GM12878 (cell line): ENCODE results near the gene OPN1LW. TPM values are rescaled to one million over a fixed set of nuclear protein-coding genes. Genes with fewer than 3 reads are reported as not detected.

ENCODE experiments used
- ATAC-seq: fragments of 200-7000 bp; cut with Tn5 transposase; 3 replicates; pipeline ENCODE4 v1.9.1; 2020; ENCODE audit warnings: mild to moderate bottlenecking, moderate library complexity
- BruUV-seq: library from RNA; stranded (reverse); fragments of 400-500 nt; replicated peaks from 2 replicates; lab custom pipeline; 2021; lab: Mats Ljungman, UMichigan
- CTCF ChIA-PET: fragments of 300-600 bp; sonication (Branson Sonifier 250); formaldehyde crosslinking; extraction: SDS; loops from one replicate; lab custom pipeline; 2021; ENCODE audit warnings: inconsistent platforms; lab: Yijun Ruan, JAX
- POLR2A ChIA-PET: fragments of 350-600 bp; formaldehyde crosslinking; extraction: SDS; loops from one replicate; lab custom pipeline; 2021; ENCODE audit warnings: inconsistent platforms; lab: Charles Lee
- RAD21 ChIA-PET: fragments of 300-600 bp; sonication (Branson Sonifier 250); formaldehyde crosslinking; loops from one replicate; lab custom pipeline; 2023; ENCODE audit warnings: antibody characterized with exemption; ENCODE audit not compliant: unreplicated experiment; lab: Charles Lee
- SMC1A ChIA-PET: fragments of 300-600 bp; sonication (Branson Sonifier 250); formaldehyde crosslinking; loops from one replicate; lab custom pipeline; 2023; ENCODE audit not compliant: unreplicated experiment, uncharacterized antibody; lab: Charles Lee
- DNase-seq: peaks from one replicate; pipeline ENCODE4 v3.0.0-alpha.2; 2011; ENCODE audit warnings: low read depth, low spot score
- FAIRE-seq: peaks from 3 replicates; lab custom pipeline; 2011; peaks lifted over from hg19 to GRCh38; lab: Jason Lieb, UNC
- H2AFZ ChIP-seq: 2 replicates; pipeline ENCODE4 v1.6.0; 2011; ENCODE audit warnings: low read depth, low read length, control low read depth; ENCODE audit not compliant: control insufficient read depth
- H3K27ac ChIP-seq: 2 replicates; pipeline ENCODE4 v1.5.1; 2011; ENCODE audit warnings: control low read depth; ENCODE audit not compliant: control insufficient read depth, insufficient read depth
- H3K27me3 ChIP-seq, 2 experiments: replicated peaks in 1 of 2; 2 replicates each; pipeline versions ENCODE4 v1.6.0 to v1.6.1; 2011; ENCODE audit warnings: low read length in 1 of 2; ENCODE audit not compliant: control insufficient read depth in 2 of 2, insufficient read depth in 2 of 2
- H3K36me3 ChIP-seq, 2 experiments: 2 replicates each; pipeline ENCODE4 v1.5.1; 2011; ENCODE audit warnings: low read length in 1 of 2; ENCODE audit not compliant: control insufficient read depth in 2 of 2, insufficient read depth in 2 of 2
- H3K4me1 ChIP-seq: 2 replicates; pipeline ENCODE4 v1.6.1; 2011; ENCODE audit warnings: mild to moderate bottlenecking, low read length, moderate library complexity, mixed read lengths; ENCODE audit not compliant: control insufficient read depth, insufficient read depth
- H3K4me2 ChIP-seq: 2 replicates; pipeline ENCODE4 v1.6.0; 2011; ENCODE audit warnings: control low read depth; ENCODE audit not compliant: control insufficient read depth, insufficient read depth
- H3K4me3 ChIP-seq: fragments of 200-600 bp; sonication (generic); 2 replicates; pipeline ENCODE4 v1.5.1; 2016
- H3K79me2 ChIP-seq: 2 replicates; pipeline ENCODE4 v1.6.0; 2011; ENCODE audit warnings: low read length; ENCODE audit not compliant: control insufficient read depth, insufficient read depth
- H3K9ac ChIP-seq: 2 replicates; pipeline ENCODE4 v1.8.0; 2011; ENCODE audit warnings: low read length, control low read depth, mixed read lengths; ENCODE audit not compliant: control insufficient read depth, insufficient read depth
- H3K9me3 ChIP-seq: replicated peaks from 3 replicates; pipeline ENCODE4 v1.5.1; 2011; ENCODE audit warnings: mild to moderate bottlenecking, low read length; ENCODE audit not compliant: control insufficient read depth, insufficient read depth
- H4K20me1 ChIP-seq: 2 replicates; pipeline ENCODE4 v1.6.0; 2011; ENCODE audit not compliant: control insufficient read depth, insufficient read depth
- CREB1 ChIP-seq: IDR thresholded peaks from 2 replicates; pipeline ENCODE4 v1.6.1; 2012; ENCODE audit warnings: low read depth, mild to moderate bottlenecking, inconsistent platforms
- MTA2 ChIP-seq: fragments of 450-650 bp; IDR thresholded peaks from 2 replicates; pipeline ENCODE4 v1.6.1; 2016; ENCODE audit warnings: low read depth, mild to moderate bottlenecking, moderate library complexity
- RFX5 ChIP-seq: IDR thresholded peaks from 2 replicates; pipeline ENCODE4 v1.6.1; 2011; ENCODE audit warnings: low read depth, low read length, improper control_type of control experiment
- SP1 ChIP-seq: IDR thresholded peaks from one replicate; pipeline ENCODE4 v1.6.1; 2011; ENCODE audit warnings: low read depth, low read length
- SUPT20H ChIP-seq: IDR thresholded peaks from 2 replicates; pipeline ENCODE4 v1.6.1; 2011; ENCODE audit warnings: low read depth, mild to moderate bottlenecking, low read length, moderate library complexity, borderline replicate concordance; ENCODE audit not compliant: control insufficient read depth
- TCF3 ChIP-seq: IDR thresholded peaks from 2 replicates; pipeline ENCODE4 v1.6.1; 2012; ENCODE audit warnings: low read depth, mild to moderate bottlenecking, low read length, borderline replicate concordance; ENCODE audit not compliant: insufficient read depth
- WGBS: methylation state at CpG from one replicate; pipeline ENCODE4 v1.1.6; 2016; ENCODE audit warnings: low lambda C conversion rate; ENCODE audit not compliant: insufficient replicate concordance, insufficient coverage; ENCODE audit errors: missing lambda C conversion rate; 5-methylcytosine and 5-hydroxymethylcytosine counted together
- in situ Hi-C: fragments of 300-500 bp; cut with MboI; formaldehyde crosslinking; loops from 9 replicates; pipeline ENCODE4 v1.14.3; 2018; ENCODE audit warnings: mixed read lengths
- intact Hi-C: fragments of 100-400 bp; cut with micrococcal nuclease; formaldehyde crosslinking; loops from one replicate; pipeline ENCODE4 v1.14.2; 2022; ENCODE audit not compliant: unreplicated experiment
- polyA plus RNA-seq, 11 experiments: library from polyadenylated mRNA; depleted of rRNA in 4 of 11; unstranded in 6 of 11; stranded (reverse) in 5 of 11; fragments of >200 nt; fragmentation: Nextera tagmentation in 4 of 11; fragmentation: Illumina TruSeq in 1 of 11; extraction: Ambion mirVana in 4 of 11; extraction: Trizol in 1 of 11; gene quantifications; 1 replicate in 1 of 11; 2 replicates in 10 of 11; pipeline versions ENCODE4 v1.2.1 to v1.2.3, GENCODE V29; 2011 to 2016; ENCODE audit warnings: inconsistent platforms in 2 of 11, missing spikeins in 2 of 11, low read depth in 1 of 11
- total RNA-seq, 4 experiments: library from RNA; depleted of rRNA in 3 of 4; stranded (reverse); fragments of >200 nt in 3 of 4; fragmentation: Illumina TruSeq in 1 of 4; extraction: Trizol in 1 of 4; gene quantifications; 2 replicates each; pipeline versions ENCODE4 v1.2.1 to v1.2.3, GENCODE V29; 2013 to 2021
- TF ChIP-seq, protein P1 (sequence below): IDR thresholded peaks from 2 replicates; pipeline ENCODE4 v1.6.1; 2012; ENCODE audit warnings: improper control_type of control experiment, low read depth, low read length; ENCODE audit not compliant: insufficient replicate concordance
- TF ChIP-seq, protein P2 (sequence below), 3 experiments: IDR thresholded peaks in 2 of 3; conservative IDR thresholded peaks in 1 of 3; 2 replicates each; pipeline ENCODE4 v1.5.1; 2011; ENCODE audit warnings: low read depth in 3 of 3, low read length in 3 of 3, mild to moderate bottlenecking in 3 of 3, control low read depth in 2 of 3, moderate library complexity in 2 of 3, inconsistent platforms in 1 of 3, mixed read lengths in 1 of 3; ENCODE audit not compliant: control insufficient read depth in 2 of 3, insufficient read depth in 1 of 3; ENCODE audit errors: extremely low read depth in 1 of 3
- TF ChIP-seq, protein P3 (sequence below): fragments of 450-650 bp; IDR thresholded peaks from 2 replicates; pipeline ENCODE4 v1.6.1; 2014; ENCODE audit warnings: mild to moderate bottlenecking

The OPN1LW gene
- total and polyA plus RNA-seq, 10 of the 15 experiments (the other 5 are each of a cell fraction or from before 2014, with no cell fraction given) = not detected

DNA sequence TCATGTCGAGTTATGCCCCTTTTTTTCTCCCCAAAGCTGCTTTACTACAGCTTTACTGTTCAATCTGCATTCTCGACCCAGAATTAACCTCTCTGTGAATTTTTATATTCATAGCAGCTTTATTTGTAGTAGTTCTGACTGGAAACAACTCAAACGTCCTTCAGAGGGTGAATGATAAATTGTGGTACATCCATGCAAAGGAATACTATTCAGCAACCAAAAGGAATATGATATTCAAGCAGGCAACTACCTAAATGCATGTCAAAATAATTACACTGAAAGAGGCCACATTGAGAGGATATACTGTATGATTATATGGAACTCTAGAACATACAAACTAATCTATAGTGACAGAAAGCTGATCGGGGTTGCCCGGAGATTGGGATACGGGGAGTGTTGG is 26.5 kb upstream of the OPN1LW start:
- H3K4me3 ChIP-seq = no peak overlapping the region
- H3K36me3 ChIP-seq = no peaks in the 10 kb centered on the region
- SMC1A ChIA-PET = interaction anchor here (0.7 kb wide), 1 partner anchor 12 kb away, joined by 4 read pairs; no protein-coding TSS in a partner anchor
- in situ Hi-C loops = no loop called here
- H3K9me3 ChIP-seq = no peaks in the 10 kb centered on the region
- no peak overlapping the region for H3K4me2 ChIP-seq
- POLR2A ChIA-PET = no interaction called here
- no peaks in the 10 kb centered on the region for H3K79me2 ChIP-seq
- ATAC-seq (no peak), FAIRE-seq (no peak)
- no TSS peak for BruUV-seq
- intact Hi-C loops = no loop called here
- H3K9ac ChIP-seq = no peak overlapping the region
- H4K20me1 ChIP-seq = no peaks in the 10 kb centered on the region
- WGBS = 41% methylated on average over 6 of the region's 6 CpGs
- no peak overlapping the region for H2AFZ ChIP-seq
- CTCF ChIA-PET = no interaction called here
- TF ChIP-seq SUPT20H (no peak), CREB1 (no peak), RFX5 (no peak), SP1 (no peak)
- TF ChIP-seq, all 136 proteins: peak for 0
- Histone ChIP-seq H3K4me1 (no peaks in the 10 kb centered on the region), H3K27ac (no peak overlapping the region), H3K27me3 (no peaks in the 10 kb centered on the region; a peak in 2 of 4 replicates)
- RAD21 ChIA-PET = no interaction called here
- no peak for DNase-seq

DNA sequence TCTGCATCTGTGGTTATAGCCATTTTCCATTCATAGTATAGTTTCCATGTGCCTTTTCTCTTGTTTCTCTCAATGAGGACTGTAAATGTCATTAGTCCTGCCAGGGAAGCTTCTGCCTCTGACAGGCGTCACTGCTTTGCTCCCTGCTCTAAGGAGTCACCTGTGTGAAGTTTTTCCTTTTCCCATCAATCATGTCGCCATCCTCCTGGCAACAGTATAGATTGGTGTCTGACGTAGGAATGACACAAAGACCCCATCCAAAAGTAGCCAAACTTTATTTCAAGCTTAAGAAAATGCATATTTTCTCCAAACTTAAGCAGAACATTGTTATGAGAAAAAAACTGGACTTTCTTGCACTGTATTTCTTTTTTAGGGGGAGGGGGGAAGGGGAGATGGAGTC is 23.5 kb upstream of the OPN1LW start:
- RAD21 ChIA-PET = no interaction called here
- Histone ChIP-seq H4K20me1 (no peaks in the 10 kb centered on the region), H3K9me3 (no peaks in the 10 kb centered on the region), H3K36me3 (no peaks in the 10 kb centered on the region), H3K4me3 (no peak overlapping the region), H3K4me2 (no peak overlapping the region), H3K9ac (no peak overlapping the region), H3K79me2 (no peaks in the 10 kb centered on the region), H3K27me3 (no peaks in the 10 kb centered on the region; a peak in 1 of 4 replicates), H3K4me1 (no peaks in the 10 kb centered on the region), H2AFZ (no peak overlapping the region), H3K27ac (no peak overlapping the region)
- FAIRE-seq (no peak), DNase-seq (no peak), ATAC-seq (no peak)
- intact Hi-C loops (no loop called here), in situ Hi-C loops (no loop called here)
- no TSS peak for BruUV-seq
- CTCF ChIA-PET = no interaction called here
- POLR2A ChIA-PET = no interaction called here
- SMC1A ChIA-PET = no interaction called here
- 27% methylated on average over 3 of the region's 3 CpGs for WGBS
- no peak for TF ChIP-seq SP1
- TF ChIP-seq, protein P1, sequence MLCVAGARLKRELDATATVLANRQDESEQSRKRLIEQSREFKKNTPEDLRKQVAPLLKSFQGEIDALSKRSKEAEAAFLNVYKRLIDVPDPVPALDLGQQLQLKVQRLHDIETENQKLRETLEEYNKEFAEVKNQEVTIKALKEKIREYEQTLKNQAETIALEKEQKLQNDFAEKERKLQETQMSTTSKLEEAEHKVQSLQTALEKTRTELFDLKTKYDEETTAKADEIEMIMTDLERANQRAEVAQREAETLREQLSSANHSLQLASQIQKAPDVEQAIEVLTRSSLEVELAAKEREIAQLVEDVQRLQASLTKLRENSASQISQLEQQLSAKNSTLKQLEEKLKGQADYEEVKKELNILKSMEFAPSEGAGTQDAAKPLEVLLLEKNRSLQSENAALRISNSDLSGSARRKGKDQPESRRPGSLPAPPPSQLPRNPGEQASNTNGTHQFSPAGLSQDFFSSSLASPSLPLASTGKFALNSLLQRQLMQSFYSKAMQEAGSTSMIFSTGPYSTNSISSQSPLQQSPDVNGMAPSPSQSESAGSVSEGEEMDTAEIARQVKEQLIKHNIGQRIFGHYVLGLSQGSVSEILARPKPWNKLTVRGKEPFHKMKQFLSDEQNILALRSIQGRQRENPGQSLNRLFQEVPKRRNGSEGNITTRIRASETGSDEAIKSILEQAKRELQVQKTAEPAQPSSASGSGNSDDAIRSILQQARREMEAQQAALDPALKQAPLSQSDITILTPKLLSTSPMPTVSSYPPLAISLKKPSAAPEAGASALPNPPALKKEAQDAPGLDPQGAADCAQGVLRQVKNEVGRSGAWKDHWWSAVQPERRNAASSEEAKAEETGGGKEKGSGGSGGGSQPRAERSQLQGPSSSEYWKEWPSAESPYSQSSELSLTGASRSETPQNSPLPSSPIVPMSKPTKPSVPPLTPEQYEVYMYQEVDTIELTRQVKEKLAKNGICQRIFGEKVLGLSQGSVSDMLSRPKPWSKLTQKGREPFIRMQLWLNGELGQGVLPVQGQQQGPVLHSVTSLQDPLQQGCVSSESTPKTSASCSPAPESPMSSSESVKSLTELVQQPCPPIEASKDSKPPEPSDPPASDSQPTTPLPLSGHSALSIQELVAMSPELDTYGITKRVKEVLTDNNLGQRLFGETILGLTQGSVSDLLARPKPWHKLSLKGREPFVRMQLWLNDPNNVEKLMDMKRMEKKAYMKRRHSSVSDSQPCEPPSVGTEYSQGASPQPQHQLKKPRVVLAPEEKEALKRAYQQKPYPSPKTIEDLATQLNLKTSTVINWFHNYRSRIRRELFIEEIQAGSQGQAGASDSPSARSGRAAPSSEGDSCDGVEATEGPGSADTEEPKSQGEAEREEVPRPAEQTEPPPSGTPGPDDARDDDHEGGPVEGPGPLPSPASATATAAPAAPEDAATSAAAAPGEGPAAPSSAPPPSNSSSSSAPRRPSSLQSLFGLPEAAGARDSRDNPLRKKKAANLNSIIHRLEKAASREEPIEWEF = no peak
- TF ChIP-seq, protein P2, sequence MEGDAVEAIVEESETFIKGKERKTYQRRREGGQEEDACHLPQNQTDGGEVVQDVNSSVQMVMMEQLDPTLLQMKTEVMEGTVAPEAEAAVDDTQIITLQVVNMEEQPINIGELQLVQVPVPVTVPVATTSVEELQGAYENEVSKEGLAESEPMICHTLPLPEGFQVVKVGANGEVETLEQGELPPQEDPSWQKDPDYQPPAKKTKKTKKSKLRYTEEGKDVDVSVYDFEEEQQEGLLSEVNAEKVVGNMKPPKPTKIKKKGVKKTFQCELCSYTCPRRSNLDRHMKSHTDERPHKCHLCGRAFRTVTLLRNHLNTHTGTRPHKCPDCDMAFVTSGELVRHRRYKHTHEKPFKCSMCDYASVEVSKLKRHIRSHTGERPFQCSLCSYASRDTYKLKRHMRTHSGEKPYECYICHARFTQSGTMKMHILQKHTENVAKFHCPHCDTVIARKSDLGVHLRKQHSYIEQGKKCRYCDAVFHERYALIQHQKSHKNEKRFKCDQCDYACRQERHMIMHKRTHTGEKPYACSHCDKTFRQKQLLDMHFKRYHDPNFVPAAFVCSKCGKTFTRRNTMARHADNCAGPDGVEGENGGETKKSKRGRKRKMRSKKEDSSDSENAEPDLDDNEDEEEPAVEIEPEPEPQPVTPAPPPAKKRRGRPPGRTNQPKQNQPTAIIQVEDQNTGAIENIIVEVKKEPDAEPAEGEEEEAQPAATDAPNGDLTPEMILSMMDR (IDR thresholded peaks at IDR 0.05 in 2 of 3, conservative IDR thresholded peaks at IDR 0.05 in 1 of 3; ENCODE audit: control insufficient read depth in 2 of 3, extremely low read depth in 1 of 3, insufficient read depth in 1 of 3, low read depth in 3 of 3, low read length in 3 of 3) = no peak
- no peak for TF ChIP-seq TCF3
- TF ChIP-seq, protein P3, sequence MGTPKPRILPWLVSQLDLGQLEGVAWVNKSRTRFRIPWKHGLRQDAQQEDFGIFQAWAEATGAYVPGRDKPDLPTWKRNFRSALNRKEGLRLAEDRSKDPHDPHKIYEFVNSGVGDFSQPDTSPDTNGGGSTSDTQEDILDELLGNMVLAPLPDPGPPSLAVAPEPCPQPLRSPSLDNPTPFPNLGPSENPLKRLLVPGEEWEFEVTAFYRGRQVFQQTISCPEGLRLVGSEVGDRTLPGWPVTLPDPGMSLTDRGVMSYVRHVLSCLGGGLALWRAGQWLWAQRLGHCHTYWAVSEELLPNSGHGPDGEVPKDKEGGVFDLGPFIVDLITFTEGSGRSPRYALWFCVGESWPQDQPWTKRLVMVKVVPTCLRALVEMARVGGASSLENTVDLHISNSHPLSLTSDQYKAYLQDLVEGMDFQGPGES = no peak
- no peak for TF ChIP-seq MTA2
